Measurements from ENCODE around the gene RASGRP2.

The RASGRP2 gene

DNA sequence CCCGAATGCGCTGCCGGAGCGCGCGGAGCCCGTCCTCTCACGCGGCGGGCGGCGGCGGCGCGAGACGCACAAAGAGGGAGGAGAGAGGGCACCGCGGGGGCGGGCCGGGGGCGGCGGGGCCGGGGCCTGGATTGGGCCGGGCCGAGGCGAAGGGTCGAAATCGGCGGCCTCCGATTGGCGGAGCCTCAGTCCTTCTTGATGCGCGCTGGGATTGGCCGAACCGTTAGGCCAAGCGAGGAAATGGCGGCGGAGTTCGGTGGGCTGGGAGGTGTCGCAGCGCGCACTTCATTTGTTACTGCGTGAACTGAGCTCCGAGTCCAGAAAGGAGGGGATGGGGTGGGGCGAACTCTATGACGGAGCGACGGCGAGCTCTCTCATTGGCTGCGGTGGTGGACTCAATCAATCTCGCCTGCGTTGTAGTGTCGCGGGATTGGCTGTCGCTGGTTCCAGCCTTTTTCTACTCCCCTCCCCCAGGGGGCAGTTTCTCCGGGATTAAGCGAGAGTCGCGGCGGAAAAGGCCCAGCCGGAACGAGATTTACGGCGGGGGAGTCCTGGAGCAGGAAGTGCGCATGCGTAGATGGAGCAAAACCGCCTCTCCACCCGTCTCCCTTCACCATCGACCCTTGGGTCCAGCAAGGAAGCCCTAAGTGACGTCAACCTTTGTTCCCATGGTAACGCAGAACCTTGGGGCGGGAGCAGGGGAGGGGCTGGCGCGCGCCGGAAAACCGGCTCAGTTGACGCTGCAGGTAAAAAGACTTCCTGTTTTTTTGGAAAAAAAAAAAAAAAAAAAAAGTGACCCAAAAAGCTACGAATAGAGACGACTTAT lies 34.7 kb upstream of the RASGRP2 start, which contains the start of gene SF1:
Gene SF1, minus strand, starts transcription at position 70 of the 826 bp plus-strand sequence. CDS start 150 bp downstream, outside the sequence.
- Histone ChIP-seq H4K91ac (ENCODE audit: low read depth, low read length, poor library complexity) (peak within 1 kb of the TSS; percentile 81), H2BK5ac (ENCODE audit: low read length) (peak within 1 kb of the TSS; percentile 90), H2BK120ac (ENCODE audit: low read depth, low read length) (peak within 1 kb of the TSS; percentile 98), H3K23ac (ENCODE audit: low read depth, low read length, poor library complexity) (peak within 1 kb of the TSS; percentile 99), H4K8ac (ENCODE audit: low read depth, low read length) (no peak within 1 kb of the TSS), H3K9ac (ENCODE audit: low read depth, low read length, poor library complexity) (peak within 1 kb of the TSS; percentile 96), H3K4me2 (ENCODE audit: insufficient read depth, low read length, poor library complexity, severe bottlenecking) (peak within 1 kb of the TSS; percentile 89), H2BK15ac (ENCODE audit: low read length) (peak within 1 kb of the TSS; percentile 73), H3K9me3 (replicated peaks in 1 of 2; ENCODE audit: control insufficient read depth in 2 of 2, insufficient read depth in 1 of 2, low read depth in 1 of 2, low read length in 2 of 2) (no peaks in the 10 kb centered on the region), H3K14ac (ENCODE audit: low read length) (peak within 1 kb of the TSS; percentile 85), H2BK12ac (ENCODE audit: low read length) (peak within 1 kb of the TSS; percentile 32), H2AFZ (ENCODE audit: low read length) (peak within 1 kb of the TSS; percentile 72), H3K79me1 (ENCODE audit: low read depth, low read length) (peaks cover 5% of the 10 kb centered on the region), H3K36me3 (replicated peaks in 1 of 2; ENCODE audit: control insufficient read depth in 2 of 2, insufficient read depth in 2 of 2, low read length in 2 of 2) (peaks cover 28 to 64% of the 10 kb centered on the region in 2 donors), H3K18ac (ENCODE audit: low read length) (peak within 1 kb of the TSS; percentile 99), H3K27me3 (ENCODE audit: control insufficient read depth in 3 of 3, insufficient read depth in 3 of 3, low read depth in 1 of 3, low read length in 3 of 3) (no peaks in the 10 kb centered on the region), H2AK5ac (ENCODE audit: low read depth, low read length) (peak within 1 kb of the TSS; percentile 100), H3K27ac (replicated peaks; ENCODE audit: low read length) (peak within 1 kb of the TSS; percentile 99), H3K4me1 (ENCODE audit: control insufficient read depth in 2 of 2, insufficient read depth in 1 of 2, low read depth in 1 of 2, low read length in 2 of 2) (peaks cover 5 to 10% of the 10 kb centered on the region in 2 donors), H3K4ac (ENCODE audit: low read length) (peak within 1 kb of the TSS; percentile 97), H3K4me3 (ENCODE audit: low read length in 2 of 2) (peak within 1 kb of the TSS; percentile 89 to 98)
- DNase-seq (ENCODE audit: low spot score), result peak; percentile 100
- WGBS, 2 donors (ENCODE audit: extremely low coverage in 2 of 2, insufficient read length in 2 of 2, insufficient replicate concordance in 1 of 2), result no CpG with 5 or more reads among the region's 80 CpGs

- peaks cover 32 to 69% of the 10 kb centered on the region in 2 donors for H3K36me3 ChIP-seq (replicated peaks in 1 of 2; ENCODE audit: control insufficient read depth in 2 of 2, insufficient read depth in 2 of 2, low read length in 2 of 2)
- peak overlapping the region; percentile 90 for H2BK5ac ChIP-seq (ENCODE audit: low read length)
- no CpG with 5 or more reads among the region's 28 CpGs for WGBS, 2 donors (ENCODE audit: extremely low coverage in 2 of 2, insufficient read length in 2 of 2, insufficient replicate concordance in 1 of 2)
These were observed 34.2 kb upstream of the RASGRP2 start for GRCh38 chr11:64778223-64778472.

GRCh38 chr11:64777449-64778222 lies 33.7 kb upstream of the RASGRP2 start:
- Histone ChIP-seq H3K4me3 (ENCODE audit: low read length in 2 of 2) (peak overlapping the region; percentile 89 to 98), H3K4me1 (ENCODE audit: control insufficient read depth in 2 of 2, insufficient read depth in 1 of 2, low read depth in 1 of 2, low read length in 2 of 2) (peaks cover 5 to 10% of the 10 kb centered on the region in 2 donors), H2BK12ac (ENCODE audit: low read length) (no peak overlapping the region), H3K27me3 (ENCODE audit: control insufficient read depth in 3 of 3, insufficient read depth in 3 of 3, low read depth in 1 of 3, low read length in 3 of 3) (no peaks in the 10 kb centered on the region), H2BK15ac (ENCODE audit: low read length) (peak overlapping the region; percentile 73), H3K4me2 (ENCODE audit: insufficient read depth, low read length, poor library complexity, severe bottlenecking) (peak overlapping the region; percentile 89), H4K8ac (ENCODE audit: low read depth, low read length) (no peak overlapping the region), H3K23ac (ENCODE audit: low read depth, low read length, poor library complexity) (peak overlapping the region; percentile 59), H3K79me1 (ENCODE audit: low read depth, low read length) (peaks cover 5% of the 10 kb centered on the region), H2BK5ac (ENCODE audit: low read length) (peak overlapping the region; percentile 90), H2BK120ac (ENCODE audit: low read depth, low read length) (peak overlapping the region; percentile 98), H3K36me3 (replicated peaks in 1 of 2; ENCODE audit: control insufficient read depth in 2 of 2, insufficient read depth in 2 of 2, low read length in 2 of 2) (peaks cover 36 to 73% of the 10 kb centered on the region in 2 donors), H2AFZ (ENCODE audit: low read length) (no peak overlapping the region), H2AK5ac (ENCODE audit: low read depth, low read length) (peak overlapping the region; percentile 100), H3K18ac (ENCODE audit: low read length) (peak overlapping the region; percentile 99), H4K91ac (ENCODE audit: low read depth, low read length, poor library complexity) (no peak overlapping the region), H3K9ac (ENCODE audit: low read depth, low read length, poor library complexity) (peak overlapping the region; percentile 96), H3K9me3 (replicated peaks in 1 of 2; ENCODE audit: control insufficient read depth in 2 of 2, insufficient read depth in 1 of 2, low read depth in 1 of 2, low read length in 2 of 2) (no peaks in the 10 kb centered on the region), H3K14ac (ENCODE audit: low read length) (no peak overlapping the region), H3K27ac (replicated peaks; ENCODE audit: low read length) (peak overlapping the region; percentile 99), H3K4ac (ENCODE audit: low read length) (no peak overlapping the region)
- peak; percentile 80 for DNase-seq (ENCODE audit: low spot score)
- whole genome bisulfite sequencing, 2 donors (ENCODE audit: extremely low coverage in 2 of 2, insufficient read length in 2 of 2, insufficient replicate concordance in 1 of 2), result no CpG with 5 or more reads among the region's 98 CpGs

More at GRCh38 chr11:64778223-64778472, 34.2 kb upstream of the RASGRP2 start:
- Histone ChIP-seq H3K27me3 (ENCODE audit: control insufficient read depth in 3 of 3, insufficient read depth in 3 of 3, low read depth in 1 of 3, low read length in 3 of 3) (no peaks in the 10 kb centered on the region), H2AFZ (ENCODE audit: low read length) (peak overlapping the region; percentile 61), H2BK120ac (ENCODE audit: low read depth, low read length) (peak overlapping the region; percentile 98), H3K27ac (replicated peaks; ENCODE audit: low read length) (peak overlapping the region; percentile 99), H3K9ac (ENCODE audit: low read depth, low read length, poor library complexity) (peak overlapping the region; percentile 95), H3K9me3 (replicated peaks in 1 of 2; ENCODE audit: control insufficient read depth in 2 of 2, insufficient read depth in 1 of 2, low read depth in 1 of 2, low read length in 2 of 2) (no peaks in the 10 kb centered on the region), H3K79me1 (ENCODE audit: low read depth, low read length) (peaks cover 5% of the 10 kb centered on the region), H3K4me3 (ENCODE audit: low read length in 2 of 2) (peak overlapping the region; percentile 89 to 98), H4K8ac (ENCODE audit: low read depth, low read length) (no peak overlapping the region), H2AK5ac (ENCODE audit: low read depth, low read length) (peak overlapping the region; percentile 100), H3K14ac (ENCODE audit: low read length) (peak overlapping the region; percentile 85), H4K91ac (ENCODE audit: low read depth, low read length, poor library complexity) (peak overlapping the region; percentile 81), H3K4me2 (ENCODE audit: insufficient read depth, low read length, poor library complexity, severe bottlenecking) (peak overlapping the region; percentile 32), H2BK15ac (ENCODE audit: low read length) (peak overlapping the region; percentile 73), H3K4me1 (ENCODE audit: control insufficient read depth in 2 of 2, insufficient read depth in 1 of 2, low read depth in 1 of 2, low read length in 2 of 2) (peaks cover 5 to 10% of the 10 kb centered on the region in 2 donors), H3K4ac (ENCODE audit: low read length) (peak overlapping the region; percentile 97), H3K18ac (ENCODE audit: low read length) (peak overlapping the region; percentile 99), H3K23ac (ENCODE audit: low read depth, low read length, poor library complexity) (peak overlapping the region; percentile 99), H2BK12ac (ENCODE audit: low read length) (peak overlapping the region; percentile 32)
- DNase-seq (ENCODE audit: low spot score), result no peak

DNA sequence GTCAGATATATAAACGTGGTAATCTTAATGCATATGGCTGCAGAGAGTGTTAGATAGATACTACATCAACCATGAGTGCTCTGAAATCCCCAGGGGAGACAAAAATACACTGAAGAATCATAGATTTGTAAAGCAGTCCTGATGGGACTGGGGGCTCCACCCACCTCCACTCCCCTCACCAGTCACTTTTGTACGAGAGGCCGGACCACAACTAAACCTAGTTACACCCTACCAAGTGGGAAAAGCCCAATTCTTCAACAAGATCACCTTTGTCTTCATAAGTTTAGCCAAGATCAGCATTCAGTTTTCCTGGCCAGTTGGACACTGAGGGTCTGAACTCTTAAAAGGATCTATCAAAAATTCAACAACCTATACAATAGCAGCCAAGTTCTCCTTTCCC lies 32.9 kb upstream of the RASGRP2 start:
- H2BK12ac ChIP-seq (ENCODE audit: low read length), result no peak overlapping the region
- H3K4me3 ChIP-seq (ENCODE audit: low read length in 2 of 2), result peak overlapping the region; percentile 89 to 98
- no peak overlapping the region for H3K27ac ChIP-seq (replicated peaks; ENCODE audit: low read length)
- no peak overlapping the region for H4K91ac ChIP-seq (ENCODE audit: low read depth, low read length, poor library complexity)
- no peak overlapping the region for H4K8ac ChIP-seq (ENCODE audit: low read depth, low read length)
- DNase-seq (ENCODE audit: low spot score), result no peak
- H2AK5ac ChIP-seq (ENCODE audit: low read depth, low read length), result no peak overlapping the region
- no peak overlapping the region for H3K9ac ChIP-seq (ENCODE audit: low read depth, low read length, poor library complexity)
- H3K14ac ChIP-seq (ENCODE audit: low read length), result no peak overlapping the region
- H3K36me3 ChIP-seq (replicated peaks in 1 of 2; ENCODE audit: control insufficient read depth in 2 of 2, insufficient read depth in 2 of 2, low read length in 2 of 2), result peaks cover 38 to 73% of the 10 kb centered on the region in 2 donors
- H2BK15ac ChIP-seq (ENCODE audit: low read length), result no peak overlapping the region
- H3K23ac ChIP-seq (ENCODE audit: low read depth, low read length, poor library complexity), result no peak overlapping the region
- no peak overlapping the region for H2BK5ac ChIP-seq (ENCODE audit: low read length)
- peak overlapping the region; percentile 89 for H3K4me2 ChIP-seq (ENCODE audit: insufficient read depth, low read length, poor library complexity, severe bottlenecking)
- no peak overlapping the region for H2AFZ ChIP-seq (ENCODE audit: low read length)
- no CpG with 5 or more reads among the region's 3 CpGs for WGBS, 2 donors (ENCODE audit: extremely low coverage in 2 of 2, insufficient read length in 2 of 2, insufficient replicate concordance in 1 of 2)
- H3K27me3 ChIP-seq (ENCODE audit: control insufficient read depth in 3 of 3, insufficient read depth in 3 of 3, low read depth in 1 of 3, low read length in 3 of 3), result no peaks in the 10 kb centered on the region
- H3K9me3 ChIP-seq (replicated peaks in 1 of 2; ENCODE audit: control insufficient read depth in 2 of 2, insufficient read depth in 1 of 2, low read depth in 1 of 2, low read length in 2 of 2), result no peaks in the 10 kb centered on the region
- H3K4me1 ChIP-seq (ENCODE audit: control insufficient read depth in 2 of 2, insufficient read depth in 1 of 2, low read depth in 1 of 2, low read length in 2 of 2), result peaks cover 5 to 10% of the 10 kb centered on the region in 2 donors
- H3K4ac ChIP-seq (ENCODE audit: low read length), result no peak overlapping the region
- H2BK120ac ChIP-seq (ENCODE audit: low read depth, low read length), result no peak overlapping the region
- H3K18ac ChIP-seq (ENCODE audit: low read length), result no peak overlapping the region
- H3K79me1 ChIP-seq (ENCODE audit: low read depth, low read length), result peaks cover 5% of the 10 kb centered on the region
